Activated CD4-positive, alpha-beta T cell treated with anti-CD3 and anti-CD28 coated beads, Interleukin-2, amount 50 U/mL, for 1 hour (primary cell): ENCODE results near the gene ICA1.
"Not testable (repeated sequence)": the region's sequence is repeated elsewhere in the genome, so short reads cannot be mapped to it uniquely, and the experiment has no call there.

Experiments used
- DNase-seq: peaks from one replicate; pipeline ENCODE4 v3.0.0-alpha.2; 2020

The ICA1 gene

DNA sequence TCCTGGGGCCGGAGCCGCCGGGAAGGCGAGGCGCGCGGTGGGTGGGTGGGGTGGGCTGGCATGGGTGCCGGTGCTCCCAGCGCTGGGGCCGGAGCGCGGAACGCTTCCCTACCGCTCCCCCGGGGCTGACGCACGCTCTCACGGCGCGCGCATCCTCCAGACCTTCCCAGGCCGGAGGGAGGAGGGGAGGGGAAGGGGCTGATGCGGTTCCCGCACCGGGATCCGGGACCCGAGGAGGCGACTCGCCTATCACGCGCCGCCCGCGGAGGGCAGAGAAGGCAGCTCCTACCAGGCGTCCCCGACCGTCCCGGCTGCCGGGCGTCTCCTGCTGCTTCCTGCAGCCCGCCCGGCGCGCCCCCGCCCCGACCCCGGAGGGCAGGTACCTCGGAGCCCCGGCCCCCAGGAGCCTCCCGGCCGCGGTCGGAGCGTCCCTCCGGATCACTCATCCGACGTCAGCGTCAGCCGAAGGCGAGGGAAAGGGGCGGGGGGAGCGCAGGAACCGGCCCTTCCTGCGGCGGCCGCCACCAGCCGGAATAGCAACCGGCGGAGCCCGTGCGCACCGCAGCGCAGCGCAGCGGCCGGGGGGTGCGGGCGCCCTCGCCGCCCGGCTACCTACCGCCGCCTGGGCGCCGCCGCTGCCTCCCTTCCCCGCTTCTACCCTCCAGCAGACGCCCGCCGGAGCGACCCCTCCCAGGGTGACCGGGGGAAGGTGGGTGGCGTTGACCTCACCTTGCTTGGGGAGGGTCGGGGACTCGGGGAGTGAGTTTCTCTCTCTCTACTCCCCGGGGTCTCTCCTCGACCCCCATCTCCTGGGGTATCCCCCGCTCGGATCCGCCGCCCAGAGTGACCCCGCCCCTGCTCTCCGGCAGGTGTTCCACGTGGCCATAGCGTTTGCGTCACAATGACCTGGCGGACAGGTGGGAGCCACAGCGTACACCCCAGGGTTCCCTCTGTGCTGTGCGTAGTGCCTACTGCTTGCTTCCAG, at the start of gene ICA1:
Gene ICA1, minus strand, starts transcription at position 457 of the 985 bp plus-strand sequence. CDS start 26,241 bp downstream, outside the sequence.
- DNase-seq, result peak; percentile 5

DNA sequence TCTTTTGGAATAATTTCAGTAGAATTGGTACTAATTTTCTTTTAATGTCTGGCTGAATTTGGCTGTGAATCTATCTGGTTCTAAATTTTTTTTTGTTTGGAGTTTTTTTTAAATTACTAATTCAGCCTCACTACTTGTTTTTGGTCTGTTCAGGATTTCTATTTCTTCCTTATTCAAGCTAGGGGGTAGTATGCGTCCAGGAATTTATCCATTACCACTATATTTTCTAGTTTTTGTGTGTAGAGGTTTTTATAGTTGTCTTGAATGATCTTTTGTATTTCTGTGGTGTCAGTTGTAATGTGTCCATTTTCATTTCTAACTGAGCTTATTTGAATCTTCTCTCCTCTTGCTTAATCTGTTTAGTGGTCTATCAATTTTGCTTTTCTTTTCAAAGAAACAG, 48.9 kb upstream of the ICA1 start:
- no peak for DNase-seq

DNA sequence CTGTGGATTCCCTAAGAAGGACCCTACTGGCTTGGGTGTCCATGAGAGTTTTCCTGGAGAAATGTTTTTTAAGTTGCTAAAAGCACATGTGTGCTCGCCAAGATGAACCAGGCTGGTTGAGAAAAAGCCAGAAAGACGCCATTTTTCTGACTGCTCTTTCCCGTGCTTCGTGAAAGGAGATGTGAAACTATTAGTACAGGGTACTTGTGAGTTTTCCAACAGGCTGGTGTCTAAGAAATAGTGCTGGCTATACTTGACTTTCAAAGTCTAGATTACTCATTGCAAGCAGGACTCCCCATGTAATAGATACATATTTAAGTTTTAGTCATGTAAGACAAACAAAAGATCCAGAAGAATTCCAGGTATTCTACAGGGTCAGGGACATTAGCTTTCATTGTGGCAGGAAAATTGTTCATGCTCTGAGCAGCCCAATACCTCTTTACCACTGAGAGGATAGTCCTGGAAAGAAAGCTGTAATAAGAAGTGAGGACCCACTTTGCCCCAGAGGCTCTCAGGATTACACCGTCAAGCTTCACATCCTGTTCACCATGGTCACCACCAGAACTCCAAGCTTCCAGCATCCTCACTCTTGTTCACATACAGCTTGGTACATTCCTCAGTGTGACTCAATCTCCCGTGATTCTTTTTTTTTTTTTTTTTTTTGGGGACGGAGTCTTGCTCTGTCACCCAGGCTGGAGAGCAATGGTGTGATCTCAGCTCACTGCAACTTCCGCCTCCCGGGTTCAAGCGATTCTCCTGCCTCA, 43.8 kb upstream of the ICA1 start:
- DNase-seq, result no peak

DNA sequence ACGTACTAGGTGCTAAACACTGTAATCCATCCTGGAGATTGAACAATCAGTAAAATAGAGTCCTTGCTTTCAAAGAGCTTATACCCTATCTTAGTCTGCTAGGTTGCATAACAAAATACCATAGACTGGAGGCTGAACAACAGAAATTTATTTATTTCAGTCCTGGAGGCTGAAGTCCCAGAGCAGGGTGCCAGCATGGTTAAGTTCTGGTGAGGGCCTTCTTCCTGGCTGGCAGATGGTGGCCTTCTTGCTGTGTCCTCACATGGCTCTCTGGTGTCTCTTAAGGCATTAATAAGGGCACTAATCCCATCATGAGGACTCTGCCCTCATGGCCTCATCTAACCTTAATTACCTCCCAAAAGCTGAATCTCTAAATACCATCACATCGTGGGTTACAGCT, 43.1 kb upstream of the ICA1 start:
- DNase-seq, result no peak

DNA sequence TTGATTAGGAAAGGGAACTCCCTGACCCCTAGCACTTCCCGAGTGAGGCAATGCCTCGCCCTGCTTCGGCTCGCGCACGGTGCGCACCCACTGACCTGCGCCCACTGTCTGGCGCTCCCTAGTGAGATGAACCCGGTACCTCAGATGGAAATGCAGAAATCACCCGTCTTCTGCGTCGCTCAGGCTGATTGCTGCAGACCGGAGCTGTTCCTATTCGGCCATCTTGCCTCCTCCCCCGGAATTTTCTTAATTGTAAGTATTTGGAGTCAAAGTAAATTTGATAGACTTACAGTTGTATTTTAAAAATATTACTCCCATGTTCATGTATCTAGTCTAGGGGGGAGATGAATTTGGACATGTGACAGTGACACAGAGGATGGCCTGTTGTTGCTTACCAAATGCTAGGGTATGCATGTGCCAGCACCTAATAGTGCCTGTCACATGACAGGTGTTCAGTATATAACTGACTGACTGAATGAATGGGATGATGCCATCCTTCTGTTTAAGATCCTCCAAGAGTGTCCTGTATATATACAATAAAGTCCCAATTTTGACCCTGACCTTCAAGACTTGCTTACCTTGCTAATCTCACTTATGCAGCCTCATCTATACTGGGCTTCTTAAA, 42.0 kb upstream of the ICA1 start:
- no peak for DNase-seq

DNA sequence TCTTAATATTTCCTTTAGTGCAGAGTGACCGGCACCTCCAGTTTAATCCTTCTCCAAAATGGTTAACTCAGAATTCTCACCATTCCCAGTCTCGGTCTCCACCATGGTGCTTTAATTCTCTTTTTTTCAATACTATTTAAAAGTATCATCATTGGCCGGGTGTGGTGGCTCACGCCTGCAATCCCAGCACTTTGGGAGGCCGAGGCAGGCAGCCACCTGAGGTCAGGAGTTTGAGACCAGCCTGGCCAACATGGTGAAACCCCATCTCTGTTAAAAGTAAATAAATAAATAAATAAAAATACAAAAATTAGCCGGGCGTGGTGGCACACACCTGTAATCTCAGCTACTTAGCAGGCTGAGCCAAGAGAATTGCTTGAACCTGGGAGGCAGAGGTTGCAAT, 35.1 kb upstream of the ICA1 start:
- not testable (repeated sequence) for DNase-seq

DNA sequence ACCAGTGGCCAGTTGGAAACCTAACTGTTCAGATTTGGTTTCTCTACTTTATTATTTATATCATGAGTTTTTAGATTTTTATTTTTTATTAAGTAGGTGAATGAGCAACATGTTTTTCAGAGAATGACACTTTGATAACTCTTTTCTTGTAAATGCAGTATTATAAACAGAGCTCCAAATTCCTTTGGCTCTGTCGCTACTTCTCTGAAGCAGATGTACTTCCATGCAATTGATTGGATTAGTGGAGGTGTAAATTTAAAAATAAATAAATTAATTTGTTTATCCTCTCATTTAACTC, 34.3 kb upstream of the ICA1 start:
- DNase-seq, result no peak

DNA sequence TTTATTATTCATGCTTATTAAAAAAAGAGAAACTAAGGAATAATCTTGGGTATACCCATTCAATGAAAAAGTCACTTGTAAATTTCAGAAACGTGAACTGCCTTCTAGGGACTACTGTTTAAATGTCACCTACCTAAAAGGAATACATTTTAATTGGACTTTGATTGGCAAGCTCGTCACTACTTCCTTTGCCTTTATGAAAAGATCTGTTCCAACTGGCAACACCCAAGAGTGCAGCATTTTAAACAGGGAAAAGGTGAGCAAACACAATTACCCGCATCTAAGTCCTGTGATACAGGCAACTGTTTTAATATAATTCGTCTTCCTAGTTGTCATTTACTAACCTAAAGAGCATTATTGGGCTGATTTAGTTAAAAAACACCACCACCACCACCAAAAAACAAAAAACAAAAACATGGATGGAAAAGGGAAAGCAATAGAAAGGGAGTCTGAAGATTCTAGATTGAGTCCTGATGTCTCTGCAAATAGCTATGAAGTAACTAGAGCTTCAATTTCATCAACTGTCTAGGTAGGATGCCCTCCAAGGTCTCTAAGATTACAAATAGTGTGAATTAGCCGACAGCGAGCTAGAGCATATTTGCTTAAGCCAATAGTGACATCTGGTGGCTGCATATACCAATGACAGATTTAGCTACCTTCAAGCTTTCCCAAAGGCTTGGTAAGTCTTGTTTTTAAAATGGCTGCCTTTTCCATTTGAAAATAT, 33.8 kb upstream of the ICA1 start:
- DNase-seq, result peak; percentile 3

DNA sequence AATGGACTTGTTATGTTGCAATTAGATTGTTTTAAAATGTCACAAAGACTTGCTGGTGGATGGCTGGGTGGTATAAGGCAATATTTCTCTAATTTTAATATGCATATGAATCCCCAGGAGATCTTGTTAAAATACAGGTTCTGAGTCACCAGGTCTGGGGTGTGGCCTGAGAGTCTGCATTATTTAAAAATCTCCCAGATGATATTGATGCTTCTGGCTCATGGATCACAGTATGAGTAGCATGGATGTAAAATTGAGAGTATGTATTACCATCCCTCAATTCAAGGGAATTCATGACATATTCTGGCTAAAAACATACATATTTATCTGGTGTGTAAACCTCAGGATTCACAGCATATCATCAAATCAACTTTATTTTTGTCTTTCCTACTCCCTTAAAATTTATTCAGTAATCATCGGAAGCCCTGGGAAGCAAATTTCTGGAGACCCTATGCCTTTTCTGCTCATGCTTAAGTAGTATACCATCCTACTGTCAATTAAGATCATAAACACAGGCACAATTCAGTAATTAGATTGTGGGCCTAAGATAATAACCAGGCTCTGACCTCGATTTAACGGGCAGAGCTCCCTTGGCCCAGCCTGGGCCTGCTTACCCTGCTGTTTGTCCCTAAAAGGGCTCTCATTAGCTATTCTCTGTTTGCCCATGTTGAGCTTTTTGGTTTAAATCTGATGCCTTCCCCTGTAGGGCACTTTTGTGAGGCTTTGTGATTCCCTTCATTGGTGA, 29.6 kb upstream of the ICA1 start:
- no peak for DNase-seq

DNA sequence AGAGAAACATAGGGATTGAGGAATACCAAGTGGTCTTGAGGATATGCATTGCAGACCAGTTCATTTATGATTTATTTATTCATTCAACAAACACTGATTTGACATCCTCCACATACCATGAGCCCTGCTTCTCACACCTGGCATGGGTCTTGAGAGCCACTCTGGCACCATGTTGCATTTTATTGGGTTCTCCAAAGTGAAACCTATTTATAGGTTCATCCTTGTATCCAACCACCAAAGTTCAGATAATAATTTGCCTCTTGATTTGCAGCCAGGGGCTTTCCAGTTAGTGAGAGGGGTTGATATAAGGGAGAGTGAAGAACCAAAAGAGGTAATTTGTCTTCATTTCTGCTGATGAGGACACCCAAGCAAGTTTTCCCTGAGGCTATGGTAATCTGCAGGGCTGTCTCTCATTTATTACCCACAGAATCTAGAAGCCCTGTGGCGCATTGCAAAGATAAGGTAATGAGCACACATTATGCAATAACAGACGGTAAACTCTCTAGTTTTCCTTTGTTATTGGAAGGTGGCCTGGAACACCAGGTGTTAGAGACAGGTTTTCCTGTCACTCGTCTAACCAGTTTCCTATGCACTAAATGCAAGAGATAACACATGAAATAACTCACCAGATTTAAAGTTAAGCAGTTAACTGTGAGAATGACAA, 28.8 kb upstream of the ICA1 start:
- DNase-seq, result no peak

DNA sequence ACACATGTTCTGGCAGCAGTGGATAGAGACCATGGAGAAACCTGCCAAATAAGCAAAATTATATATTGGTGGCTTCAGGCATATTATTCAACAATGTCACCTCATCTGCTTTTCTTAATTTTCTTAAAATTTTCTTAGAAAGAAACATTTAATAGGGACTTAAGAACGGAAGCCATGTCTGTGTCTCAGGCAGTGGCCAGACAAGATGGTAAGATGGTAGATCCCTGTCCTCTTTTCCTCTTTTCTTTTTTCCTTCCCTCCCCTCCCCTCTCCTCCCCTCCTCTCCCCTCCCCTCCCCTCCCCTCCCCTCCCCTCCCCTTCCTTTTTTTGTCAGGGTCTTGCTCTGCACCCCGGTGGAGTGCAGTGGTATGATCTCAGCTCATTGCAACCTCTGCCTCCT, 24.2 kb upstream of the ICA1 start:
- DNase-seq, result no peak

DNA sequence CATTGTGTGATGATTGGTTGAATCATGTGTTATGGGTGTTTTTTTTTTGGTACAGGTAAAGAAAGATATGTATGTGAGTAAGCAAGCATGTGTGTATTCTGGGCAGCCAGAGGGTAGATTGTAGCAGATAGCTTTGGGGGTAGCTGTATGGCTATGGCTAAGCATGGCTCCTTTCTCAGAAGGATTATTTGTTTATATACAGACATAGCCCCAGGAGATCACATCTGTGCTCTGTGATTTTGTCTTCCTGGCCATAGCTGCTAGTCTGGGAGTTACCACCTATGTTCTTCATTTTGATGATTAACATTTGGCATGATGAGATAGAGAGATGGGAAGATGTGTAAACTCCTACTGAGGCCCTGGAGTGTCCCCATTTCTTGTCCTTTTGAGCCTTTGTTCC, 23.2 kb upstream of the ICA1 start:
- DNase-seq, result no peak

DNA sequence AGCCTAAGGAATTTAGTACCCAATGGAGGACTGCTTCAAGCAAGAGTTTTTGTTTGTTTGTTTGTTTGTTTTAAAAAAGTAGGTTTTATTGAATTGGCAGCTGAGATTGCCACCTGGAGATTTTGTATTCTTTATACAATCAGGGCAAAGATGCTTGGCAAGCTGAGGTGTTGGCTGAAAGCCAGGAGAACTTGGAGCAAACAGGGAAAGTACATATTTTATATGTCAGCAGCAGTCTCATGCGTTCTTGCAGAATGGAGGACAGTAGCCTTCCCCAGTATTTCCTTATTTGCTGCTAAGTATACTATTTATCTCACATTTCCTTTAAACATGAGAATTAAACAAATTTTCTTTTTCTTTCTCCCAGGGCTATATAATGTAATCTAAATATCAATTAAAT, 22.6 kb upstream of the ICA1 start:
- DNase-seq, result no peak

DNA sequence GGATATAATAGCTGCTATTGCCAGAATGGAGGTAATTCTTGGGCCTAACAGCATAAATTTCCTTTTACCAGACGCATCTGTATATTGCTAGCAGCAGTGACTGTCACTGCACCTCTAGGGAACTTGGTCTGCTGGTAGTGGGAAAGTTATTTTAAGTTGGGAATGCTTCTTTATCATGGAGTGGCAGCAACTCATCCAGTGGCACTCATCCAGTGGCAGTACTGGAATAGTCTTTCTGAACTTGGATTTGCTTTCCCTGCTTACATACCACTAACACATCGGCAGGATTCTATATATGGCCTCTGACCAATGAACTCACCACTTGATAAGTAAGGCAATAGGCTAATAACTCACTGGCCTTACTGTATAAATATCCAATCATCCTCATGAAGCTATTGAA, 22.0 kb upstream of the ICA1 start:
- DNase-seq, result no peak

DNA sequence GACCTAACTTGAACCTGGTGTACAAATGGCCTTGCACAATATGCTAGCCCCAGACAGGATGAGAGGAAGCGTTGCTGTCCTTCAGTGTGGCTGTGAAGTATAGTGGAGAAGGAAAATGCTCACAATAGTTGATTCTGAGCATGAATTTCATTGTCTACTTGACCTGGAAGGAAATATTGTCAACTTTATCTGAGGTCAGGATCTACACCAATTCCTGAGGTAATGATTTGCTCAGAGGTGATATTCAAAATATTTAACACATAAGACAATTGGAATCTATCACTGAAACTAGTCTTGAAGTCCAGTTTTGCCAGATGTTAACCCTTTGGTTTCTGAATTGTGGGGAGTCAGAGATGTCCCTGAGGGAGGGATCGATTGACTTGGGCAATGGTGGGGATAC, 20.9 kb upstream of the ICA1 start:
- no peak for DNase-seq

DNA sequence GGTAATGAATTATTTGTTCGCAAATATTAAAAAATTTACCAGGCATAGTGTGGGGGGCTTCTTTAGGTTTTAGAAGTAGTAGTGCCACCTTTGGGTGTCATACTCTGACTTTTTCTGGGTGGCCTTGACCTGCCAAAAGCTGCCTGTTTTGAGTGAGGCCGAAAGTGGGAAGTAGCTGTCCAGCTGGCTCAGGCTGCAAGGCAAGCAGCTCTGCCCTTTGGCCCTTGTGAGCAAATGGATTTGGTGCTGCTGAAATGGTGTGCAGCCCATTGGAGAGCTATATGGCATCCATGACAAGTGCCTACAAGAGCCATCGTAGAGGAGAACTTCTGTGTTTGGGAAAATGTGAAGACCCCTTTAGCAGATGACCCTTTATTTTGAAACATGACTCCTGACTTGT, 20.2 kb upstream of the ICA1 start:
- DNase-seq, result no peak

DNA sequence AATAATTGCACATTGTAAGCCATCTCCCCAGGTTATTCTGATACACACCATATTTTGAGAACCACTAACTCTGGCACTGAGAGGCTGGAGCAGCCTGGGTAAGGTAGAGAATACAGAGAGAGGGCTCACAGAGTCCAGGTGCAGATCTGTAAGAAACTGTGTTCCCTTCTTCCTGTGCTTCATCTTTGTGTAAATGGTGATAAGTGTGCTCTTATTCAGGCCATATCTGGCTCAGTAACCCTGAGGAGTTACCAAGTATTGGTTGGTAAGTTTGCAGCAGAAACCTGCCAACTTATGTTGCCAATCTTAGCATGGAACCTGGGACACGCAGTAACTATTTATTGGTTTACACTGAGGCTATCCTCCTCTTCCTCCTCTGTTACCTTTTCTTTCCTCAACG, 16.2 kb upstream of the ICA1 start:
- DNase-seq, result no peak

DNA sequence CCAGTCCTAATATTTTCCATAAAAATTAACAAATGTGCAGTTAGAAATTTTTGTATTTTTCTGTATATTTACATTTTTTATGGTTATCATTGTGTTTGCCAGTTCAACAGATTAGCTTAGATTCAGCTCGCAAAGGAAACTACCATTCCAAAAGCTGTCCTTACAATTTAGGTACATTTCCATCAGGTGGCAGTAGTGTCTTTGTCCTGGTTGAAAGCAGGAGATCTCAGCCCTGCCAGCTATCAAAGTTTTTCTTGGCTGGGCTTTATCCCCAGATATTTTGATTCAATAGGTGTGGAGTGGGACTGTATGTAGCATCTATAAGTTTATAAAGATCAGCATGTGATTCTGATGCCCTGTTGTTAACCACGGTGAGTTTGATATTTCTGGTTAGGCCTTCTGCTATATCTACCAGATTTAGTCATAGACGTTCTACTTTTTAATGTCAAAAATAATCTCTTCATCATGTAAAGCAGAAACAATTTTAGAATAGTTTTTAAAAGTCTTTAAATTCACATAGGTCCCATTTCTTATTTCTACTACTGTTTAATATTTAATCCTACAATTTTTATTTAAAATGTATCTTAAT, 15.5 kb upstream of the ICA1 start:
- no peak for DNase-seq

DNA sequence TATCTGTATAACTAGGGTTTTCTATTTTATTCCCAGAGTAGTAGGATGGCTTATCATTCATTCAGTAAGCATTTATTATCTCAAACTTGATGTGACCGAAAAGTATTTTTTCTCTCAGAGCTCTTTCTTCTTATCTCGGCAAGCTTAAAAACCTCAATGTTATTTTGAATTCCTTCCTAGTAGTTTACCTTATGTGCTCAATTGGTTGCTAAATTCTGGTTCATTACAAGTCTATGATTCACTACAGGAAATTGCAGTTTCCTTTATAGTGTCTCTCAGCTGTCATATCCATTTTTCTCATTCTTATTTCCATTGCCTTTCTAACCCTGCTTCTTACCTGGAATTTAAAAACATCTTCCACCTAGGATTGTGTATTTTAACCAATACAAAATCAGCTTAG, 12.6 kb upstream of the ICA1 start:
- DNase-seq, result no peak

DNA sequence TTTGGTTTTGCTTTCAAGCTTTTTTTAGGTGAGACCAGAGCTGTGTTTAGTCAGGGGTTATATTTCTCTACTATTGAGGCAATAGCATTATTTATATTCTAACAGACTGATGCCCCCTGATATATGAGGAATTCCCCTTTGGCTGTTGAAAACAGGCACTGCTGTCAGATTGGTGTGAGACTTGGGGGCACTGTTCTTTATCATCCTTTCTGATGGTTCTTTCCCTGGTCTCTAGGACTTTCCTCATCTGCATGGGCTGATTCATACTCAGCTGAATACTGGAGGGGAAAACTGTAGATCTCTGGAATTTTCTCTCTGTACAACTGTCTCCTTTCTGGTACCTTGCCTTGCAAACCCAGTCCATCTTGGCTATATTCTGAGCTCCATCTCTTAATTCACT, 10.0 kb upstream of the ICA1 start:
- DNase-seq, result no peak

DNA sequence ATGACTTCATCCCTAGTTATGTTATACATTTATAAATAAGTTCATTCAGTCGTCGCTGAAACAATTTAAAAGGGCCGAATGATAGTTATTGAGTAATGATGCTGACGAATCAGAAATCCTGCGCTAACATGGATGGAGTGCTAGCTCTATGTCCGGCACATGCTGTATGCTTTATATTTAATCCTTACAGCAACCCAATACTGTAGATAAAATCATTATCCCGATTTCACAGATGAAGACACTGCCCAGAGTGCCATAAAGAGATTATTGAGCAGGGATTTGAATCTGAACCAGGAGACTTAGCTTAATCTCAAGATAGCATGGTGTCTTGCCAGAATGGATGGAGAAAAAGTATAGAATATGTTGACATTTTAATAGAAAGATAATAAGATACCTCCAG, 1.1 kb upstream of the ICA1 start:
- no peak for DNase-seq
